Neural cell (in vitro differentiated cells): ENCODE data around the gene TPRG1.

Experiments used
- CTCF ChIP-seq: fragments of 450-650 bp; IDR thresholded peaks from 2 replicates; pipeline ENCODE4 v1.5.1; 2014; ENCODE audit warnings: antibody characterized with exemption, mild to moderate bottlenecking, moderate library complexity; ENCODE audit not compliant: poor library complexity, severe bottlenecking
- EP300 ChIP-seq: fragments of 450-650 bp; conservative IDR thresholded peaks from 2 replicates; pipeline ENCODE4 v1.6.1; 2014; ENCODE audit warnings: antibody characterized with exemption, mild to moderate bottlenecking, moderate library complexity; ENCODE audit not compliant: poor library complexity, severe bottlenecking
- EZH2 ChIP-seq: fragments of 200-600, 300-800 bp; shearing (Covaris generic), sonication (generic); IDR thresholded peaks from 2 replicates; pipeline ENCODE4 v1.6.1; 2014; ENCODE audit warnings: antibody characterized with exemption, low read length, borderline replicate concordance, mild to moderate bottlenecking; ENCODE audit not compliant: insufficient read depth, poor library complexity, severe bottlenecking
- POLR2AphosphoS5 ChIP-seq: IDR thresholded peaks from 2 replicates; pipeline ENCODE4 v1.6.1; 2012
- REST ChIP-seq: IDR thresholded peaks from 2 replicates; pipeline ENCODE4 v1.6.1; 2012; ENCODE audit warnings: borderline replicate concordance
- SMC3 ChIP-seq: fragments of 450-650 bp; conservative IDR thresholded peaks from 2 replicates; pipeline ENCODE4 v1.6.1; 2014; ENCODE audit warnings: antibody characterized with exemption, mild to moderate bottlenecking, moderate library complexity; ENCODE audit not compliant: poor library complexity

- TF ChIP-seq EP300 (no peak), CTCF (no peak), EZH2 (no peak), POLR2AphosphoS5 (no peak), SMC3 (no peak), REST (no peak)
Measured at GRCh38 chr3:189292667-189293484, 121.1 kb downstream of the TPRG1 start.
